Epithelial cell of prostate (primary cell): ENCODE data around the gene INCENP.
"Not testable (repeated sequence)": the region's sequence is repeated elsewhere in the genome, so short reads cannot be mapped to it uniquely, and the experiment has no call there.

Experiments
- DNase-seq: peaks from one replicate; pipeline ENCODE4 v3.0.0-alpha.2; 2011; ENCODE audit warnings: low read depth, low spot score
- H3K27ac ChIP-seq: fragments of 450-650 bp; 2 replicates; pipeline ENCODE4 v1.5.1; 2017; ENCODE audit warnings: mild to moderate bottlenecking

INCENP gene

DNA sequence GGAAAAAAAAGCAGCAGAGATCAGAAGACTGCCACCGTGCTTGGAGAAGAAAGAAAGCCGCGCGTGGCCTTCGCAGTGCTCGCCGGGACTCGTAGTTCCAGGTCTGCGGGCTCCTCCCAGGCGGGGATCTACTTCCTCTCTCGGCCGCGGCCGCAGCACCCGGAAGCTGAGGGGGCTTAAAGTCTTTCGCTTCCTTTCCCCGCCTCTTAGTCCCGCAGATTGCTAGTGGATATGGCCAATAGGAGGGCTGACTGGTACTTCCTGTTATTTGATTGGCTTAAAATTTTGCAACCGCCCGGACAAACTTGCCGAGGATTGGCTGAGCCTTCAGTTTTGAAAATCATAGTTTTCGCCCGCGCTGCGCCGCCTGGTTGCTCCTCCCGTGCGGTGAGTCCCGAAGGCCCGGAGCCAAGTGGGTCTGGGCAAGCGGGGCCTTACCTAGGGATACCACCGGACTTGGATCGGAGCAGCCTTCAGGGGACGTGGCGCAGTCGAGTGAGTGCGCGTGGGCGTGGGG is at the start of gene INCENP:
Gene INCENP (plus strand): TSS at position 343 of the 517 bp plus-strand sequence. CDS start 4,151 bp downstream, outside the sequence.
- peak; percentile 91 for DNase-seq
- peak within 1 kb of the TSS; percentile 61 for H3K27ac ChIP-seq

GRCh38 chr11:62075438-62075837 is 48.4 kb upstream of the INCENP start:
- H3K27ac ChIP-seq: no peak overlapping the region
- no peak for DNase-seq

GRCh38 chr11:62077132-62077531 is 46.7 kb upstream of the INCENP start:
- no peak for DNase-seq
- H3K27ac ChIP-seq: no peak overlapping the region

DNA sequence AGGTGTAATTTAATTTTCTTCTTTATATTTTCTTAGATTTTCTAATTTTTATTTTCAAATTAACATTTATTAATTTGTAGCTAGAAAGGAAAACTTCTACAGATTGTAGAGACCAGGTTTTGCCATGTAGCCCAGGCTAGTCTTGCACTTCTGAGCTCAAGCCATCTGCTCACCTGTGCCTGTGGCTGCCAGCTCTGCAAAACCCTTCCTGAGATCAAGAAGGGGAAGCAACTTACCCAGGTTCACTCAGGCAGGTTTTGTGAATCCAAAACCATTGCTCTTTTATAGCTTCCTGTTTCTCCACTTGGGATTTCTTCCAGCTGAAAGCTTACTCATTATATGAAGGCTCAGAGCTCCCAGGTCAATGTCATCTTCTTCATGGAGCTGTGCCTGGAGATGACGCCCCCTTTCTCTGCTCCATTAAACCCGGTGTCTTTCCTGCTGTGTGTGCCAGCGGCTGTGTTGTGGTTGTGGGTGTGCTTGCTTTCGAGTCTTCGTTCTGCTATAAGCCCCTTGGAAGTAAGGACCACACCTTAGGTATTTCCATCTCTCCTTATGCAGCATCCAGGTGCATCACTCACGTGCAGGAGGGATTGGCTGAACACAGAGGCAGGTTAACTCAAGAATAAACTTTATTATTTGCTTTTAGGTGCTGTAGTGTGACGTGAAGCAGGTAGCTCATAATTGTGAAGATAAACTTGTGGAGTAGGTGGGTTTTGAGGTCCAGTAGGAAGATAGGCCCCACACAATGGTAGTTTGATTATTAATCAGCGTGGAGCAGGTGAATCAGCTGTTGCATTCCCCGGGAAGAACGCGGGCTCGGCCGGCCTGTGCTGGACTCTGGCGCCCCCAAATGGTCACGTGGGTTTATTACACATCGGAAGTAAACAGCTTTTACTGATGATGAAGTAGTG is 42.2 kb upstream of the INCENP start:
- H3K27ac ChIP-seq: no peak overlapping the region
- no peak for DNase-seq

DNA sequence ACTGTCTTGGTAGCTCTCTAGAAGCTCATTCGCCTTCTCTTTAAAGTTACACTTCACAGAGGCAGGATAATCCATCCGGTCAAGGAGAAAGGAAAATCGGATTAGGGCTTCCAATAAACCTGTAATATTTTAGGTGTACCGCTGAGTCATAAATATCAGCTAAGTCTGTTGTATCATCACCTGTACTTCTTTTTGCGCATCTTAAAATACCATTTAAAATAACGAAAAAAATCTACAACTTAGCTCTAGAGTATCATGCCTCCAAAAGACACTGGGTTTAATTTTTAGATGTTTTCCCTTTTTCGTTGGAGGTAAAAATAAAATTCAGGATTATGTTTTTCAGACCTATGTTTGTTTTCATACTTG is 41.5 kb upstream of the INCENP start:
- H3K27ac ChIP-seq: no peak overlapping the region
- no peak for DNase-seq

DNA sequence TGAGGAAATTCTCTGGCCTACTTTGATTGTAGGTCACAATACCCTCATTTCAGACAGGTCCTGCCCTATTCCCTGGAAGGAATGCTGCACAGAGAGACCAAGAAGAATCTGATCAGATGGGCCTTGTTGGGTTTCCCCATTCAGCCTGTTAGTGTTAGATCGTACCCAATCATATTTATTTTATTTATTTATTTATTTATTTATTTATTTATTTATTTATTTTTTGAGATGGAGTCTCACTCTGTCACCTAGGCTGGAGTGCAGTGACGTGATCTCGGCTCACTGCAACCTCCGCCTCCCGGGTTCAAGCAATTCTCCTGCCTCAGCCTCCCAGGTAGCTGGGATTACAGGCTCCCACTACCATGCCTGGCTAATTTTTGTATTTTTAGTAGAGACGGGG is 39.0 kb upstream of the INCENP start:
- not testable (repeated sequence) for H3K27ac ChIP-seq

GRCh38 chr11:62087694-62088093 is 36.1 kb upstream of the INCENP start:
- H3K27ac ChIP-seq: no peak overlapping the region
- DNase-seq: no peak

More for the DNA sequence above, 39.0 kb upstream of the INCENP start:
- DNase-seq: not testable (repeated sequence)

- no peak overlapping the region for H3K27ac ChIP-seq
- no peak for DNase-seq
Measured at GRCh38 chr11:62088331-62088933, 35.4 kb upstream of the INCENP start.

- no peak overlapping the region for H3K27ac ChIP-seq
- DNase-seq: no peak
Measured at GRCh38 chr11:62103141-62103540, 20.7 kb upstream of the INCENP start.

DNA sequence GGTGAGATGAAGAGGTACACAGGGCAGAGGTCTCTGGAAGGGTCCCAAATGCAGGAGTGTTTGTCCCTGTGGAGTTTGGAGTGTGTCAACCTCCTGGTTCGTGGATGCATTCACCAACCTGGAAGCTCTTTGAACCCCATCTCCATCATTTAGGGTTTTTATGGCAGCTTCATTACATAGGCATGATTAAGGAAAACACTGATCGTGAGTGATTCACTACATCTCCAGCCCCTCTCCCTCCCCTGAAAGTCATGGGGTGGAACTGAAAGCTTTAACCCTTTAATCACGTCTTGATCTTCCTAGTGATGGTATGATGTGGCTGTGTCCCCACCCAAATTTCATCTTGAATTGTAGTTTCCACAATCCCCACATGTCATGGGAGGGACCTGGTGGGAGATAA is 19.8 kb upstream of the INCENP start:
- no peak for DNase-seq
- H3K27ac ChIP-seq: no peak overlapping the region

DNA sequence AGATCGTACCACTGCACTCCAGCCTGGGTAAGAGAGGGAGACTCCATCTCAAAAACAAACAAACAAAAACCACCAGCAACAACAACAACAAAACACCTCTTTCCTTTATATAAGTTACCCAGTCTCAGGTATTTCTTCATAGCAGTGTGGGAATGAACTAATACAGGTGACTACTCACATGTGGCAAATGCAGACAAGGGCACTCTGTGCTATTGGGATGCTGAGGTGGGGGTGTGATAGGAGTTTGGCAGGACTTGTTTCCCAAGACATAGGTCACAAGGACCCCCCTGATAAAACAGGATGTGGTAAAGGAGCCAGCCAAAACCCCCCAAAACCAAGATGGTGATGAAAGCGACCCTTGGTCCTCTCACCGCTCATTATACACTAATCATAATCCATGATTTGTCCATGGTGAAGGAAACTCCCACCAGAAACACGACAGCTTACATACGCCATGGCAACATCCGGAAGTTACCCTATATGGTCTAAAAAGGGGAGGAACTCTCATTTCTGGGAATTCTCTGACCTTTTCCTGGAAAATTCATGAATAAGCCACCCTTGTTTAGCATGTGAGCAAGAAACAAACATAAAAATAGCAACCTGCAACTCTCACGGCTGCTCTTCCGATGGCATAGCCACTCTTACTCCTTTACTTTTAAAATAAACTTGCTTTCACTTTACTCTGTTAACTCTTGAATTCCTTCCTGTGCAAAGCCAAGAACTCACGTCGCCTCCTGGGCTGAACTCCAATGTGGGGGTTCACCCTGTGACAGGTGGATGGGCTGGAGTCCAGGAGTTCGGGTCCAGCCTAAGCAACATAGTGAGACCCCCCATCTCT is 18.8 kb upstream of the INCENP start:
- H3K27ac ChIP-seq: no peak overlapping the region
- DNase-seq: no peak

GRCh38 chr11:62105667-62106191 is 18.1 kb upstream of the INCENP start:
- H3K27ac ChIP-seq: no peak overlapping the region
- DNase-seq: no peak

GRCh38 chr11:62108017-62108750 is 15.6 kb upstream of the INCENP start:
- DNase-seq: no peak
- H3K27ac ChIP-seq: no peak overlapping the region

DNA sequence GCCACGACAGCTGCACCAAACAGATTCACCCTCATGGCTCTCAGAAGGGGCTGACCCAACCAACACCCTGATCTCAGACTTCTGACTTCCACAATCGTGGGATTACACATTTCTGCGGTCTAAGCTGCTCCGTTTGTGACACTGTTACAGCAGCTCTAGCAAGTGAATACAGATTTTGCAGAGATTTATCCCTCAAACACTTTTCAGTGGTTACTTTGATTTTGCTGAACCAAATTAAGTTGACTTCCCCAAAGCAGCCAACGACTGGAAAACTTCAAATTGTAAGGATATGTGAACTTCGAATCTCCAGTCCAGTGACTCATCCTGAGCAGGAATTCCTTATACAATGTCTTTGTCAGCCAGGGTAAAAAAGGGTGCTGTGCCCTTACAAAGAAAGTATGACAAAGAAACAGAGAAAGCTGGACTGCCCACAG is 14.8 kb upstream of the INCENP start:
- DNase-seq: no peak

DNA sequence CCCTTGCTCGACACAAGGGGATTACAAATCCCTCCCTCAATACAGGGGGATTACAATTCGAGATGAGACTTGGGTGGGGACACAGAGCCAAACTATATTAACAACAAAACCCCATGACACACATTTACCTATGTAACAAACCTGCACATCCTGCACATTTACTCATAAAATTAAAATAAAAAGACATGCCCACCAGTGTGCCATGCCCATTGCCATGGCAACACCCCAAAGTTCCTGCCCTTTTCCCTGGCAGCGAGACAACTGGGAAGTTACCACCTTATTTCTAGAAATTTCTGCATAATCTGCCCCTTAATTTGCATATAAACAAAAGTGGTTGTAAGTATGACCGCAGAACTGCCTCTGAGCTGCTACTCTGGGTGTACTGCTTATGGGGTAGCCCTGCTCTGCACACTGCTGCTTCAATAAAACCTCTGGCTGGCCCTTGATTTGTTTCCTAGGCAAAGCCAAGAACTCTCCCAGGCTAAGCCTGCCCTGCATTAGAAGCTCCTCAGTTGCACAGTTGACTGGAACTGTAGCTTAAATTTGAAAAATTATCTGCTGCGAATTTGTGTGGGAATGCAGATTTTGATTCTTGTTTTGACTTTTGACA is 8.6 kb upstream of the INCENP start:
- no peak for DNase-seq
- no peak overlapping the region for H3K27ac ChIP-seq

More for the DNA sequence above, 14.8 kb upstream of the INCENP start:
- H3K27ac ChIP-seq: no peak overlapping the region

- no peak overlapping the region for H3K27ac ChIP-seq
- DNase-seq: no peak
Measured at GRCh38 chr11:62116451-62116850, 7.4 kb upstream of the INCENP start.

DNA sequence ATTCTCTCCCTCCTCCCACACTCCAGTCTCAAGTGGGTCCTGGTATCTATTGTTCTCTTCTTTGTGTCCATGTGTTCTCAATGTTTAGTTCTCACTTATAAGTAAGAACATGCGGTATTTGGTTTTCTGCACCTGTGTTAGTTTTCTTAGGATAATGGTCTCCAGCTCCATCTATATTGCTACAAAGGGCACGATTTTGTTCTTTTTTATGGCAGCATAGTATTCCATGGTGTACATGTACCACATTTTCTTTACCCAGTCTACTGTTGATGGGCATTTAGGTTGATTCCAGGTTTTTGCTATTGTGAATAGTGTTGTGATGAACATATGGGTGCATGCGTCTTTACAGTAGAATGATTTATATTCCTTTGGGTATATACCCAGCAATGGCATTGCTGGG is 4.2 kb upstream of the INCENP start:
- H3K27ac ChIP-seq: no peak overlapping the region
- DNase-seq: no peak

DNA sequence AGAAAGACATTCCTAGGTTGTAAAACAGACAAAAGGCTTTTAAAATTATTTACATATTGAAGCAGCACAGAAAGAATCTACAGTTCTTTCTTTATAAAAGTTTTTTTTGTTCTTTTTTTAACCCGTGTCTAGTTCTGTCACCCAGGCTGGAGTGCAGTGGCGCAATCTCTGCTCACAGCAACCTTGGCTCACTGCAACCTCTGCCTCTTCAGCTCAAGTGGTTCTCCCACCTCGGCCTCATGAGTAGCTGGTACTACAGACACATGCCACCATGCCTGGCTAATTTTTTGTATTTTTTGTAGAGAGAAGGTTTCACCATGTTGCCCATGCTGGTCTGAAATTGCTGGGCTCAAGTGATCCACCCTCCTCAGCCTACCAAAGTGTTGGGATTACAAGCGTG is 3.8 kb upstream of the INCENP start:
- H3K27ac ChIP-seq: no peak overlapping the region
- DNase-seq: no peak

DNA sequence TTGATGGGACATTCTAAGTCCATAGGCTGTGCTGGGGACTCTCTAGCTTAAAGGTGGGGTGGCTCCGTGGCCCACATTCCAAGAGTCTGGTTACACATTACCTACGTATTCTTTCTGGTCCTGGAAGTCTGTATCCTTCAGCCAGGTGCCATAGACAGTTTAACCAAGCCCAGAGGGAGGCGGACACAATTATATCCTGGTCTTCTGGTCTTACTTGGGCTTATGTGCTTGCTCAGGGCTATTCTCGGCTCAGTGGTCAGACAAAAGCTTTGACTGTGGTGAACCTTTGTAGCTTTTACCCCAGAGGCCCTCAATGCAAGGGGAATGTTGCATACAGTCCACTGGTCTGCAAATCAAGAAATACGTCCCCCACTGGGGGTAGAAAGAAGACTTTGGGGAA is 3.4 kb upstream of the INCENP start:
- no peak for DNase-seq

More for the DNA sequence above, 3.4 kb upstream of the INCENP start:
- H3K27ac ChIP-seq: no peak overlapping the region
